GM19043 (cell line): Measurements from ENCODE around the gene MVB12A.

Experiments used
- ATAC-seq: cut with Tn5 transposase; IDR thresholded peaks from one replicate; pipeline ENCODE4 v1.9.1; 2021; ENCODE audit warnings: low read depth; ENCODE audit not compliant: unreplicated experiment

Gene MVB12A

GRCh38 chr19:17404621-17405249 is 15.1 kb upstream of the MVB12A start:
- ATAC-seq = no peak

GRCh38 chr19:17405250-17406045 is 14.4 kb upstream of the MVB12A start, which contains the start of gene BST2:
Gene BST2, minus strand, starts transcription at chr19:17405630. Its CDS starts 55 bp downstream, at chr19:17405575.
- ATAC-seq = peak; percentile 69

- no peak for ATAC-seq
Observed at GRCh38 chr19:17406046-17406886, 13.6 kb upstream of the MVB12A start.

GRCh38 chr19:17406887-17407196 is 13.0 kb upstream of the MVB12A start:
- ATAC-seq = no peak

GRCh38 chr19:17409990-17410389 is 9.9 kb upstream of the MVB12A start:
- ATAC-seq = no peak

GRCh38 chr19:17411801-17412200 is 8.0 kb upstream of the MVB12A start:
- ATAC-seq = no peak

GRCh38 chr19:17414097-17414496 is 5.8 kb upstream of the MVB12A start:
- ATAC-seq = no peak

DNA sequence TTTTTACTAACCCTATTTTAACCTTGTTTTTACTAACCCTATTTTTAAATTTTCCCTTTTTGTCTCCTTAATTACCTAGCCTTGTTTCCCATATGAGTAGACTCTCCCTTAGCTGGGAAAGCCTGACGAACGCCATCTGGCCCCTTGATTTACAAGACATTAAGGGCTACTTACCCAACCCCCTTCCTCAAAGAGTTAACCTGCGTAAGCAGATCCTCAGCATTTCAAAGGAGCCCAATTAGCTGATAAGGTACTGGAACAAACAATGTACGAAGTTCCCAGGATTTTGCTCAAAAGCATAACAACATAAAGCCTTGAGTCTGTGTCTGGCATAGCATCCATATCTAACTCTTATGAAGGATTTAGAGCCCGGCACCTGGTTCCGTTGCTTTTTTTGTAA is 4.7 kb upstream of the MVB12A start:
- no peak for ATAC-seq

- ATAC-seq = no peak
Observed at GRCh38 chr19:17418710-17419109, 1.1 kb upstream of the MVB12A start.

DNA sequence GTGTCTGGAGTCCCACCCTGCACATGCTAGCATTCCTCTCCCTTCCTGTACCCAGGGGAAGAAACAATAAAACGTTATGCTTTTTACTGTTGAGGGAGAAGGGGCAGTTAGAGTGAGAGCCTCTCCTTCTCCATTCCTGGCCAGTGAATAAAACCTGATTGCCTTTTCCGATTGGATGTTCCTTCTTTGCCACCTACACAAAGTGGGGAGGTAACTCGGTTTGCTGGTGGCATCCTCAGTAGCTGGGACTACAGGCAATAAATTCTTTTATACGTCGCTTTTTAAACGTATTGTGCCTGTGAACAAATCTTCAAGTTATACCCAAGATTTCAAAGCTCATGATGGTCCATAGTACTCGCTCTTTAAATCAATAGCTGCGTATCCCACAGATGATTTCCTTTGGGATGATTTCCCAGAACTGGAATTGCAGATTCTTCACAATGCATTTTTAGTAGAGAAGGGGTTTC is 660 bp upstream of the MVB12A start:
- no peak for ATAC-seq

GRCh38 chr19:17420475-17420924 is 653 bp downstream of the MVB12A start:
- no peak for ATAC-seq

- no peak for ATAC-seq
Observed at GRCh38 chr19:17421942-17422341, 2.1 kb downstream of the MVB12A start.

DNA sequence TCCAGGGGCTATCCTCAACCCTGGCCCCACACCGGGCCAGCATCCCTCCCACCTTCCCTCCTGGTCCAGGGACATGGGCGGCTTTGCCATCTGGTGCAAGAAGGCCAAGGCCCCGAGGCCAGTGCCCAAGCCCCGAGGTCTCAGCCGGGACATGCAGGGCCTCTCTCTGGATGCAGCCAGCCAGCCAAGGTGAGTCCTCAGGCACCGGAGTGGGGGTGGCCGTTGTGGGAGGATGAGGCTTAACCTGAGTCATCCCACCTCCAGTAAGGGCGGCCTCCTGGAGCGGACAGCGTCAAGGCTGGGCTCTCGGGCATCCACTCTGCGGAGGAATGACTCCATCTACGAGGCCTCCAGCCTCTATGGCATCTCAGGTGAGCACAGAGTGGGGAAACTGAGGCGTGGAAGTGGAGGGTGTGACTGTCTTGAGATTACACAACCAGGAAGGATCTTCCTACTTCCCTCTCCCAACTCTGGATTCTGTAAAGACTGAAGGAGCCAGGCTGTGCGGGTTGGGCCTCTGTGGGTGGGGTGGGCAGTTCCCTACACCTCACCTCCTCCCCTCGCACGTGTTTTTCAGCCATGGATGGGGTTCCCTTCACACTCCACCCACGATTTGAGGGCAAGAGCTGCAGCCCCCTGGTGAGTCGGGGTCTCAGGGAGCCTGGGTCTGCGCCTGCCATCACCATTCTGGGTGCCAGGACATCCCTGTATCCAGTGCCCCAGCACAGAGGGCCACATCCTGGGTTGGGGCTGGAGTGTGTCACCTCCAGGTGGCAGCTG is 3.8 kb downstream of the MVB12A start:
- ATAC-seq = no peak

DNA sequence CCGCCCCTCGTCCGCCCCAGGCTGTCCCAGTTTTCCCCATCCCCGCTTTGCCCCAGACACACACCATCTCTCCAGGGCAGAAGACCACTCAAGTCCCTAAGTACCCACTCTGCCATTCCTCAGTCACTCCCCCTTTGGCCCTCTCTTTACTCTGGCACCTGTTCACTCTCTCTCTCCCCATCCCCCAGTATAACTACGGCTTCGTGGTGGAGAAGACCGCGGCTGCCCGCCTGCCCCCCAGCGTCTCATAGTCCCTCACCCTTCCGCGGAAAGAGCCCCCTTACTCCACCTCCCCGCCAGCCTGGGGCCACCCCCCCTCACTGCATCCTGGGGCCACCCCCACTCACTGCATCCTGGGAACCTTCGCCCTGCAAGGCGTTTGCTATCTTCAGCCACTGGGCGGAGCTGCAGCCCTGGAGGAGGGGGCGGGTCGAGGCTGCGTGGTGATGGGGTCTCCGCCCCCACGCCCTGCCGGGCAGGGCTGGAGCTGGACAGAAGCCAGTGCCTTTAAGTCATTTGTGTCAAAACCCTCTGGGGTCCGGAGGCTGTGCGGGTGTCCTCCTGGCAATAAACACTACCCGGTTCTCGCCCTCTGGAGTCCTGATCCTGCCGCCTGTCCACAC is 5.0 kb downstream of the MVB12A start:
- ATAC-seq = no peak

- ATAC-seq = no peak
Observed at GRCh38 chr19:17429641-17430113, 9.8 kb downstream of the MVB12A start.

GRCh38 chr19:17431417-17431816 is 11.6 kb downstream of the MVB12A start:
- ATAC-seq = no peak

- no peak for ATAC-seq
Observed at GRCh38 chr19:17435218-17435617, 15.4 kb downstream of the MVB12A start.

- ATAC-seq = no peak
Observed at GRCh38 chr19:17436094-17436873, 16.4 kb downstream of the MVB12A start.

DNA sequence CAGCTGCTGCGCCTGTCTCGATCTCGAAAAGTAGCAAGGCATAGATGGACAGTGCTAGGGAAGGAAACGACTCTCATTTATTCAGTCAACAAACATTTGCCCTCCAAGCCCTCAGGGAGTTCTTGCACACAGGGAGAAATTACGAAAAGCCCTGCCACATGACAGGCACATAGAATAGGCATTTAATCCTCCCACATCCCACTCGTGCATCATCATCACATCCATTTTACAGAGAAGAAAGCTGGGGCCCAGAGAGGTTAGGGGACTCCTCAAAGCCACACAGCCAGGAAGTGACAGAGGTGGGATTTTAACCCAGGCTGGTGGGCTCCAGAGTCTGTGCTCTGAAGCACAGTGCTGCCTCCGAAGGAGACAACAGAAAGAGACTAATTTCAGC is 17.0 kb downstream of the MVB12A start:
- ATAC-seq = no peak
